NCI-H1105 (cell line): ENCODE results near the gene ABTB2.
"Not testable (repeated sequence)": the region's sequence is repeated elsewhere in the genome, so short reads cannot be mapped to it uniquely, and the experiment has no call there.

ENCODE experiments used
- DNase-seq: peaks from one replicate; lab custom pipeline; 2025; lab: John Stamatoyannopoulos, UW

The ABTB2 gene

DNA sequence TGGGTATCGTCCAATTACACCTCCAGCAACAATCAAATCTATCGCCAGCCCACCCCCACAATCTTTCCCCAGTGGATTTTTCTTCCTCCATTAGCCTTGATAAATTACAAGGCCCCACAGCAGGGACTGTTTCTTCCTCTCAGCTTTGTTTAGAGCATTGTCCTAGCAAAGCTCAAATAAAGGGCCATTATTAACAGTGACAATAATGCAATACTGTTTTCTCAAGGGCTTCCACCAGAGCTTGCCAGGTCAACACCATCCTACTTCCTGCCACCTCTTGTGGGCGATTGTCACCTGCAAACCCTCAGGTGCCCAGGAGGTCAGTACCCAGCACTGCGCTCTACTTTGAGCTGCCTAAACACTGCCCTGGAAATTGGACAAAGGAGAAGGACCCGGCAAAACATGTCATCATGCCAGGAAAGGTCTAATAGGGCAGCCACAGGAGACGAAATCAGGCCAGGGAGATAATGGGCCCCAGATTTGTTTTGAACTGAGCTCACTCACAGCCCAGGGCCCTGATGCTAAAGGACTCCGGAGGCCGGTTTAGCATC is 95.2 kb downstream of the ABTB2 start:
- no peak for DNase-seq

DNA sequence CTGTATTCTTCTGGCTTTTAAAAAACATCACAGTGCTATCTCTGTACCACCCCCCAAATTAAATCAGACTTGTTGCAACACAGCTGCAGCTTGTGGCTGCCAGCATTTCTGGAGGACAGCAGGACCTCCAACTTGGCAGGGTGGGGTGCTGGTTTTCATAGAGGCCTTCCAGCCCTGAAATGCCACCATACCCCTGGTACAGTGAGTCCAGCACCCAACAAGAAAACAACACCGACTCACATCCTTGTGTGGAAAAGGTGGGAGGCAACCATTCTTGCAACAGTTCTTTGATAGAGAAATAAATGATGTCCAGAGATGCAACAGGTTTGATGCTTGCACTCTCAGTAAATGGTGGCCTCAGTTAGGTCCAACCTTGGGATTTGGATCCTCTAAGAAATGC is 96.0 kb downstream of the ABTB2 start:
- no peak for DNase-seq

DNA sequence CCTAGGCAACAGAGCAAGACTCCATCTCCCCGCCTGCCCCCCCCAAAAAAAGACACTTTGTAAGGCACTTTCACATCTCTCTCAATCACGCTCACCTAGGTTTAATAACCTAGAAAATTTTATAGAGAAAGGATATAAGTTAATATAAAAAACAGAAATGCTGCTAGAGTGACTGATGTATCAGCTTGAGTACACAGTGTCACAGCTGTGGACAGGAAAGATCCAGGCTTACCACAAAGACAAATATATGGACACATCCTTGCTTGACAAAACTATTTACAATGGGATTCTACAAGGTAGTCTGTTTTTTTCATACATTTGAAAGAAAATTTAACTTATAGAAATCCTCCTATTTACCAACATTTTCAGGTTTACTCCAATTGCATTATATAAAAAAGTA is 96.7 kb downstream of the ABTB2 start:
- DNase-seq = no peak

DNA sequence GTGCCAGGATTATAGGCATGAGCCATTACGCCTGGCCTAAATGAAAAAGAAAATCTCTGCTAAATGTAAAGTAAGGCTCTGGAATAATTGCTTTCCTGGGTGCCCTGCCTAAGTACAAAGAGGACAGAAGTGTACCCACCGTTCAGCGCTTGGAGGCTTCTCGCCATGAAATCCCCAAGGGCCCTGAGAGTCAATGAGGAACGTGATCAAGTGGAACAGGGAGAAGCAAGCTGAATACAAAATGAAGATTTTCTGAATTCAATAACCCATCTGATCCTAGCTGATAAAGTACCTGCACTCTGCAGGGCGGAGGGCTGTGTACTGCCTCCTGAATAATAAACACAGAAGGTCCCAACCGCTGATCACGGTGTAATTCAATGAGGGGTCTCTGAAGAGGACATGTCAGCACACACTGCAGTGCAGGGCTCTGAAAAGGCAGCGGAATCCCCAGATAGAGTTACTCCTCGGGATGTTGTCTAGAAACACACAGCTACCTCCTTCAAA is 97.7 kb downstream of the ABTB2 start:
- no peak for DNase-seq

DNA sequence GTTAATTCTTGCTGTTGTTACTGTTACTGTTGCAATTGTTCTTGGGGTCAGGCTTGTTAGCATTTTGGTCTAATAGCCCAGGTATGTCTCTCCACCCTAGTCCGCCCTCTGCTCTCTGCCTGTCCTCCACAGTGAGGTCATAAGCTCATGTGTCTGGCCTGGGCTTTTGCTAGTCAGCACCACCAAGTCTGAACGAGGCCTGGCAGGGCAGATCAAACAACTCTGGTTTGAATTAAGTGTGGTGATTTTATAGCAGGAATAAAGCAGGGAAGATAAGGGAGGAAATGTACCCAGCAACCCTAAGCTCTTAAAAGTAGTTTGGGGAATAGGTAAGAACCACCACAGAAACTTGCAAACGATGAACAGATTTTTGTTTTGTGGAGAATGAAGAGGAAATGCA is 98.7 kb downstream of the ABTB2 start:
- DNase-seq = no peak

DNA sequence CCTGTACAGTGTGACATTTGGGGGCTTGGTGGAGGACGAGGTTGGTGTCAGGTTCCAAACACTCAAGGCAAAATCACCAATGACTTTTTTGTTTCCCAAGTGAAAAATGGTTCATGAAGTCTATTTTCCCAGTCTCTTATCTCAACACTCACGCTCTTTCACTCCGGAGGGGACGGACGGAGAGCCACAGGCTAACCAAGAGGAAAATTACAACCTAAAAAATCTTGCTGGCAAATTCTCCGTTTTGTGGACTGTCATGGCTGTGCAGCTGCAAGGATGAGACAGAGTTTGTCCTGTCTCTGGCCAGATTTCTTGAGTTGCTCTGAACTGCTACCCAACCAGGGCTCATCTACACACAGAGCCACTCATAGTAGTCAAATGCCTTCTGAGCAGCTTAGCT is 101.2 kb downstream of the ABTB2 start:
- DNase-seq = no peak

DNA sequence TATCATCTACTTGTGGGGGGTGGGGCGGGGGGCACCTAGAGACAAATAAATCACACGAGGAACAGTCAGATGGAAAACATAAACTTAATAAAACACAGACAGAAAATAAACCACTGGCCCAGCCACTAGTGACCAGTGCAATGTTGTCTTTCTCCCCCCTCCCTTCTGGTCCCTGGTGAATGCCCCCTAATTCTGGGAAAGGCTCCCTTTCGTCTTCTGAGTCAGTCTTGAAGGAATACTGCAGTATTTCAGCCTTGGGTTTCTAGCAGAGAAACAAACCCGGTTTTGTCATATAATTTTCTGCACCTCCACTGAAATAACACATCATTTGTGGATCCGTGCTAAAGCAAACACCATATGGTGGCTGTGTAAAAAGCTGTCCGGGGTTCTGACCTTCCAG is 101.7 kb downstream of the ABTB2 start:
- DNase-seq = no peak

DNA sequence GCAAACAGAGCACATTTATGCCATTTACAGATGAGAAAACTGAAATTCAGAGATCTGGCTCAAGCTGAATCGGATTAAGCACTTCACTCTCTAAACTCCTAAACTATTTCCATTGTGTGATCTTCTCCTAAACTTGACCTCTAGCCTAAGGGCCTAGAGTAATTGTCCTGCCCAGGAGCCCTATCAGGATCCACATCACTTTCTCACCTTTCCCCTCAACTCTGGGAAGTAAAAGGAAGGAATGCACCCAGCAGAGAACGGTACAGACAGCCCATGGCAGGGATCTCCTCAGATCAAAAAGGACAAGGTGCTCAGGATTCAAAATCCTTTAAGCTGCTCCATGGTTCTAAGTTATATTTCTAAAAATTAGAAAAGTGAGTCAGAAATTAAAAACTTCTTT is 102.7 kb downstream of the ABTB2 start:
- no peak for DNase-seq

DNA sequence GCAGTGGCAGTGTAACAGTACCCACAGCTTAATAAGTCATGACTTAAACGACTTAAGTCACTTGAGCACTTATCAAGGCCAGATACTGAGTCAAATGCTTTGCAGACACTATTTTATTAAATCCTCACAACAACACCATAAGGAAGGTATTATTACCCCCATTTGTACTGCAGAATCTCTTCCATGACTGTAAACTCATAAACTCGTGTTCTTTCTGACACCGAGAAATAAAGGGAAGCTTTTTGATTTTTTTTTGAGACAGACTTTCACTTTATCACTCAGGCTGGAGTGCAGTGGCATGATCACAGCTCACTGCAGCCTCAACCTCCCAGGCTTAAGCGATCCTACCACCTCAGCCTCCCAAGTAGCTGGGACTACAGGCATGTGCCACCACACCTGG is 103.8 kb downstream of the ABTB2 start:
- no peak for DNase-seq

DNA sequence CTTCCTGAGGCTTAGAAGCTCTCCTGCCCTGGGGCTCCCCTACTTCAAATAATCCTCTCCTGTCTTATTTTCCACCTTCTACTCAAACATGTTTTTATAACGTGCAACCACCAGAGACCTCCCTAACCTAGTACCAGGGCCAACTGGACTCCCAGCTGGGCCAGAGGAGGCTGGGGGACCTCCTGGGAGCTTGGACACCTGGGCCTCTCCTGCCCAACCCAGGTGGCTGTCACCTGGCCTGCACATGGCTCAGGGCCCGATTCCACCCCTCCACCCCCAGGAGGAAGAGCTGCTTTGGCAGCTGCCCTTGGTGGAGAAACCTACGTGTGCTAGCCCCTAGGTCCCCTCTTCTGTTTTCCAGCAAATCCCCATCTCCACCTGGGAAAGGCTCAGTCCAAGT is 105.2 kb downstream of the ABTB2 start:
- DNase-seq = no peak

DNA sequence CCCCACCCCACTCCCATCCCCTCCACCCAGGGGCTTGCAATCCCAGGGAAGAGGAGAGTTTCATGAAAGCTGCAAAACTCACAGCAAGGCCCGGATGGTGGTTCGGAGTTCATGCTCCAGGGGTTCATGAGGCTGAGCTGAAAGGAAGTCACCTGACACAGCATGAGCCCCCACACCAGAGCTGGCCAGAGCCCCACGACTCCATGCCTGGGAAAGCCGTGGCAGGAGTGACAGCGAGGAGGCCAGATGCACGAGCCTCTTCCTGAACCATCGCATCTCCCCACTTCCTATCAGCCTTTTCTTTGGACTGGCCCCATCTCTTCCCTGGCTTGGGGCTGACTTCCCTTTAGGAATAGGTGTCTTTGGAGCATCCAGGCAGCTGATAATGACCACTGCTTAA is 105.8 kb downstream of the ABTB2 start:
- no peak for DNase-seq

DNA sequence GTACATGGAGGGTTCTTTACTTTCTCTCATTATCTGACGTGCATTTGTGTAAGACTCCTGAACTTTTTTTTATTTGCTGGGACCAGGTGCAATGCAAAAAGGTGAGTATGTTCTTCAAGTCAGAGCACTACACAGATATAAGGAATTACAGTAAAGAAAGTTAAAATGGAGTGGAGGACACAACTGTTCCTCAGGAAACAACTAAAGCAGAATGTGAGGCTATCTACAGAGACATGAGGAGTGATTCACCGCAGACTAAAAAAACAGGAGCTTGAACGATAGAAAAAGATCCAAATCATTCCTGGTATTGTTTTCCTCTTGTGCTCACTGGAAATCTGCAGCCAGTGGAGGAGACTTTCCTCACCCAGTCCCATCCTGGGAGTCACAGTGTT is 106.2 kb downstream of the ABTB2 start:
- DNase-seq = no peak

DNA sequence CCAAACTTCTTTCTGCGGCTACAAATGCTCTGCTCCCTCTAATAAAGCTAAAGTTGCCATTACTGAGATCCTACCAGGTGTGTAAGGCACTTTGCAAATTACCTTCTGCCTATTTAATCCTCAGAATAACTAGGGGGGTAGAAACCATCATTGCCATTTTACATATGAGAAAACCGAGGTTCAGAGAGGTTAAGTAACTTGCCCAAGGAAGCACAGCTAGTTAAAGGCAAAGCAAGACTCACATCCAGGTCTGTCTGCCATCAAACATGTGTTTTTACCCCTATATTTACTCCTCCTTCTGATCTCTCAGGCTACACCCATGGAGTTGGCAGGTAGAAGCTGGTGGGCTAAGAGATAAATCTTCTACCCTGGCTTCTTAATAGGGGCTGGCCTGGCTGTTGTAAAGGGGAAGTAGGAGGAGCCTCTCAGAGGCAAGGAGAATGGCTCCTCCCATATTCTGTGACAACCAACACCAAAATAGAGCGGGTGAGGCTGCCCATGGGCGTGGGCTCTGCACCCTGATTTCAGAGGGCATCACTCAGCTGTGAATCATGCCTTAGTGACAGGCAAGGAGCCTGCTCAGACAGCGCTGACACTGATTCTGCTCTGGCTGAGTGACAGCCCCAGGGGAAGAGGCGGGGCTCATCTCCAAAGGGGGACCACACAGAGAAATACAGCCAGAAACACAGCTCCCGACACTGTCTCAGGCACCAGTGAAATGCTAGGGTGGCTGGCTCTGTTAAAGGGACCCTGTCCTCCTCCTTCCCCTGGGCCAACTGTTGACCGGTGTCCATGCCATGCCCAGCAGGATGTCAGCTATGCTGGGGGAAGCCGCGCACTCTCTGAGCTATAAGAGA is 106.8 kb downstream of the ABTB2 start:
- DNase-seq = no peak

DNA sequence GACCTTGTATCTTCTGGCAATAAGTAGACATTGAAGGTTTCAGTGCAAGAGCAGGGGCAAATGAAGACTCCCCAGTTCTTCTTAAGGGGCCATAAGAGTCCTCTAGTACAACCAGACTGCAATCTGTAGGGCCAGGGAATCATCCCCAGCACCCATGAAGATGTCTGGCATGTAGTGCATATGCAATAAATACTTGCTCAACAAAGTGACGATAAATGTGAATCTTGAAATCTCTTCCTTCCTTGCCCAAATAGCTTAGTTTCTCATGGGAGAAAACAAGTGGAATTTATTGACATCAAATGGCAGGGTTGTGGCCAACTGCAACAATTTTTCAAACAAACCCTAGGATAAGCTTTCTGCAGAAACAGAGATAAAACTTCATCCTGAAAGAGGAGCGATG is 107.6 kb downstream of the ABTB2 start:
- no peak for DNase-seq

DNA sequence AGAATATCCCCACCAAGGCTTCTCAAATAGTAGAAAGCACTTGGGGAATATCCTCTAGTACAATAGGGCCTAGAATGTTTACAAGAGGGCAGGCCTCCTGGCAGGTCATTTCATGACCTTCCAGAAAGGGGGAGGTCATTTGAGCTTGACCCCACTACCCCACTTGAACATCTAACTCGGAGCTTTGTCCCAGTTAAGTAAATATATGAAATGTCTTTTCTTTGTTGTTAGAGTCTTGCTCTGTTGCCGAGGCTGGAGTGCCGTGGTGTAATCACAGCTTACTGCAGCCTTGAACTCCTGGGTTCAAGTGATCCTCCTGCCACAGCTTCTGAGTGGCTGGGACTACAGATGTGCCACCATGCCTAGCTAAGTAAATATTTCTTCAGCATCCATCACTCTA is 108.4 kb downstream of the ABTB2 start:
- DNase-seq = no peak

DNA sequence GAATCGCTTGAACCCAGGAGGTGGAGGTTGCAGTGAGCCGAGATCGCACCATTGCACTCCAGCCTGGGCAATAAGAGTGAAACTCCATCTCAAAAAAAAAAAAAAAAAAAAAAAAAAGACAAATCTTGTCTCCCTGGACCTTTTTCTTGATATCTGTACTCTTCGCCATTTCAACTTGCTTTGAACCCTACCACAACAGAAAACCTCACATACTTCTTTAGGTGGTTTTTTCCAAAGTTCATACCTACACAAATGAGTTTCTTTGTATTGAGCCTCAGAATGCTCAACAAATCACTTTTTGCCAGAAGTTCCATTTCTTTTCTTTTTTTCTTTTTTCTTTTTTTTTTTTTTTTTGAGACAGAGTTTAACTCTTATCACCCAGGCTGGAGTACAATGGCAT is 111.3 kb downstream of the ABTB2 start:
- DNase-seq = not testable (repeated sequence)

DNA sequence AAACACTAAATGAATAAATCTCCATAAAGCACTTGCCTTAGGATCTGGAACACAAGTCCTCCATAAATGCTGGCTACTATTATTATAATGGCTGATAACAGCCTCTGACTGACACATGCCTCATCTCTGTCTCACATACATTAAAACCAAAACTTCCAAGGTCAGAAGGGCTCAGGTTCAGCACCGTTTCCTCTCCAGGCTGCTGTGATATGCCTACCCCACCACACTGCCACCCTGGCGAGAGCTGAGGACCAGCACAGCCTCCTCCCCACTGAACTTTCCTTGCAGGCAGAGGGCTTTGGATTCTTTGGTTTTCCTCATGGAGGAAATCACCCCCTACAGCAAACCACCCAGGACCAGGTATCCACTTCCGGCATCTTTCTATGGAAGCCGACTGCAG is 112.8 kb downstream of the ABTB2 start:
- DNase-seq = no peak

DNA sequence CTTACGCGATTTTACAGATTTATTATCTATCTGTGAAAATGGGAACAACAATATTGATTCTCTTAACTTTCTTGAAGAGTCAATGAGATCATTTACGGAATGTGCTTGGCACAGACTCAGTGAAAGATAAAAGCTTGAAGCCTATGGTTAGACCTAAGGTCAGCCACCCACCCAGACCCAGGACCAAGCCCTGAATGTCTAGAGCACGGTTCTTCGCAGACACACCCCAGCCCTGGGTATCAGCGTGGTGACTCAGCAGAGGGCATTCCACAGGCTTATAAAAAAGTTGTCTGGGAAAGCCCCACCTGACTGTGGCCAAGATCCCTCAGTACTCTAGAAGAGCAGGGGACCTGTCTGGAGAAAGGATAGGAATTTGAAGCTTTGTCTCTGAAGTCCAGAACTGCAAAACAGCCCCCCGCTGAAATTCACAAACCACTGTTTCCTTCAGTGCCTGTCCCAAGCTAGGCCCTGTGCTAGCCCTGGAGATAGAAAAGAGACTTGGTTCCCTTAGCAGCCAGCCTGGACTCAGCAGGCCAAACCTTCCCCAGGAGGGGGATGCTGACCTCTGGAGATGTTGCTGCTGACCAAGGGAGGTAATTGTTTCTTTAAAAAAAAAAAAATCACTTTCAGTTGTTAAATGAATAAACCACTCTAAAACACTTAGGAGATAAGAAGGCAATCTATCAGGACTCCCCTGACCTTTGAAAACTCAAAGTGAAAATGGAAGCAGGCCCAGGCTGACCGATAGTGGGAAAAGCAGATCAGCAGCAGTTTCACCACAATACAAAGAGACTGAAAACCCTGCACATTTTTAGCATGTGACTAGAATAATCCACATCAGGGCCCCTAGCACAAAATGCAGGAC is 114.0 kb downstream of the ABTB2 start:
- no peak for DNase-seq

DNA sequence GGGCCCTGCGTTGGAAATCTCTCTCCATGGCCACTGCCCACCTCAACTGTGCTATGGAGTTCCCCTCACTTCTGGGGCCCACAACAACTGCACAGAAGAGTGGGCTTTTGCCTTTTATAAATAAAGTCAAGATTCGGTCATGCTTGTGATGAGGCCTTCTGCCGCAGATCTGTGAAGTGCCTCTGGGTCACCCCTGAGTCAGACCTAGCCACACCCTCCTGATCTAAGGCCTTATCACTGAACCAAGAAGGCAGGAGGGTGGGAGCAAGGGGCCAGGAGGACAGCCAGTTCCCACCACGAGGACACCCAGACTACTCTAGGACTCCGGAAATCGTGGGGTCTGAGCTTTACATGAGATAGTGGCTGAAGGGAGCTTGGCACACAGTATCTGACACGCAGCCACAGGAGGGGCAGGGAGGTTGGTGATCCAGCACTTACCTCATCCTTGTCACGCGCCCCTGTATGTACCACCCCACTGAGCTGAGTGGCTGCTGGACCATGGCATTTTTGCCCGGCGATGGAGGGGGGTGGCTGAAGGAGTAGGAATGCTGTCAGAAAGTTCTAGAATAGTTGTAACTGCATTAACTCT is 115.7 kb downstream of the ABTB2 start:
- no peak for DNase-seq

DNA sequence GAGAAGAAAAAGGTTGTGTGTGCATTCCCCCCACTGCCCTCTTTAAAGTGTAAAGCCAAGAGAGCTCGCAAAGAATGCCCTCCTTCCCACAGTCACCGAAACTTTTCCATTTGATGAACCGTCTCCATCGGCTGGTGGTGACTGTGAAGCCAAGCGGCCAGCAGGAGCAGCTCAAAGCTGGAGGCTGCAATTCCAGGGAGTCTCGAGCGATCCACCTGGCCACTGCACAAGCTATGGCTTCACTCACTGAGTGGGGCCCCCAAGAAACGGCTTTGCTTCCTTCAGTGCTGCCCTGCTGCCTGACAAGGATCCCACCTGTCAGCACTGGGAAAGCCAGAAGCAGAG is 117.7 kb downstream of the ABTB2 start:
- DNase-seq = no peak

DNA sequence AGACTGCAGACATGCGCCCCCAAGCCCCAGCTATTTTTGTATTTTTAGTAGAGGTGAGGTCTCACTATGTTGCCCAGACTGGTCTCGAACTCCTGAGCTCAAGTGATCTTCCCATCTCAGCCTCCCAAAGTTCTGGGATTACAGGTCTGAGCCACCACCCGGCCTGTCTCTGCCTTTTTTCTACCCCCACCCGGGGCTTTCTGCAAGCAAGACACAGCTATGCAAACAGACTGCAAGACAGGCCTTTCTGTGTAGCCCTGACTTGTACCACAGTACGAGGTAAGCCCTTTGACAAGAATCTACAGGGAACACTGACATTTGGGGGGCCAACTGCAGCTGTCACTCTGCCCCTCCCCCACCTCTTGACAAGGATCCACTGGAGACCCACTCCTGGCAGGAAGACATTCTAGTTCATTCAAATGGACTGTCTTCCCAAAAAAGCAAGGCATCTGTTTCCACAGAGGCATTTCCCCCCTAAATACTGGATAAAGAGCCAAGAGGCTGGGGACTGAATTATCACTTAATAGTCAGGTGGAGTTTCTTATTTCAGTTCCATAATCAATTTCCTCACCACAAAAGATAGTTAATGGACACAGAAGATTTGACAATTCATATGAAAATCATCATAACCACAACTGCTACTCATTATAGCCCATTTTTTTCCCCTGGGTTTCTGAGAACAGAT is 118.2 kb downstream of the ABTB2 start:
- DNase-seq = no peak

DNA sequence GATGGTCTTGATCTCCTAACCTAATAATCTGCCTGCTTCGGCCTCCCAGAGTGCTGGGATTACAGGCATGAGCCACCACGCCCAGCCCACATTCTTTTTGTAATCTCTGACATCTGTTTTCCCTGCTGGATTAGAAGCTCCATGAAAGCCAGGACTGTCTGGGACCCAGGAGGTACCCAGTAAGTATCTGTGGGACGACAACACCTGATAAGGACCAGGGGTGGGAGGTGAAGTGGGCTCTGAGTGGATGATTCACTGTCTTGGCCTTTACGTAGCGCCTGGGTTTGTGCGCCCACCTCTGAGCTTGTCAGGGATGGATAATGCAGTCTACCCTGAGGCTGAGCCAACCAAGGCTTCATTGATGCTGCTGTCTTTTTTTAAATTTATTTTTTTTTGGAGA is 118.8 kb downstream of the ABTB2 start:
- DNase-seq = no peak
